ENCODE measurements around the gene ZNF771. TPM values are rescaled to one million over a fixed set of nuclear protein-coding genes. Genes with fewer than 3 reads are reported as not detected.
A peak's percentile ranks its signal among the peaks of the same experiment; 100 is the strongest.

The ZNF771 gene
- total RNA-seq (2014; rRNA removed; shearing (Covaris generic)), result 12.0 and 16.1 TPM in 2 replicates
- polyA plus RNA-seq (2016; fragmentation: Nextera tagmentation; extraction: Ambion mirVana), result 10.8 and 12.7 TPM in 2 replicates
- long read RNA-seq, transcript ZNF771-201 (3 exons, 2,371 nt), result major isoform, 9 of 11 reads
- long read RNA-seq, partial matches to known transcripts, result 1 of 11 reads
- long read RNA-seq, other reads (novel, unspliced or antisense), result 0 of 11 reads

DNA sequence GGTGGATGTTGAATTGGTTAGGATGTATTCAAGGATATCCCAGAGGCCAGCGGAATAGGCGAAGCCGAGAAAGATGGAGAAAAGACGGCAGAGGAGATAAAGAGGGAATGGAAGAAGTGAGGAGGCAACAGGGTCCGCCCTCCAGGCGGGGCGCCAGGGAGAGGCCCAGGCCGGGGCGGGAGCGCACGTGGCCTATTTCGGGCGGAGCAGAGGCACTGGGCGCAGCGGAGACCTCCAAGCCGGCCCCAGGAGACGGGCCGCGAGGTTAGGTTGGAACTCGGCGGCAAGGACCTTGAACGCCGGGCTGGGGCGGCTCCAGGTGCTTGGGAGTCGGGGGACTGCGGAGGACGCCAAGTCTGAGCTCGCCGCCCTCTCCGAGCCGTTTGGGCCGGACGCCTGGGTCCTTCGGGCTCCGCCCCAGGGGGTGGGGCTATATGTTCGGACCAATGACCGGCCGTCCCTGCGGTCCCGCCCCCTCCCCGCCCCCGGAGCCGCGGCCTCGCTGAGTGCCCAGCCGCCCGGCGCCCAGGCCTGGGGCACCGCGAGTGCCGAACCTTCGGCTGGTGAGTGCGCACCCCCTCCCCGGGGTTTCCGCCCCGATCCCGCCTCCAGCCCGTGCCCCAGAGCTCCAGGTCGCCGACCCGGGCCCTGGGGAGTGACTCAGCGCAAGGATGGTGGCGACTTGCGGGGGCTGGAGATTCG, at the start of gene ZNF771:
Gene ZNF771, plus strand, starts transcription at position 505 of the 702 bp plus-strand sequence. CDS start 448 bp downstream, outside the sequence.
- DNase-seq (ENCODE audit: low spot score), result peak; percentile 97
- peaks cover 16% of the 10 kb centered on the region for H3K4me1 Mint-ChIP-seq
- peaks cover 14% of the 10 kb centered on the region for H3K27me3 Mint-ChIP-seq (ENCODE audit: insufficient read depth, low read depth, poor library complexity)
- H3K9me3 Mint-ChIP-seq, result no peaks in the 10 kb centered on the region
- Histone ChIP-seq H3K36me3 (ENCODE audit: insufficient read depth) (no peaks in the 10 kb centered on the region), H4K20me1 (replicated peaks; ENCODE audit: insufficient read depth) (peaks cover 7% of the 10 kb centered on the region; the same call in 1 of the 2 replicates), H2AFZ (peak within 1 kb of the TSS; percentile 99), H3K27ac (ENCODE audit: low read depth) (peak within 1 kb of the TSS; percentile 93), H3K27me3 (ENCODE audit: insufficient read depth) (no peaks in the 10 kb centered on the region), H3K4me1 (ENCODE audit: insufficient read depth) (peaks cover 8% of the 10 kb centered on the region), H3K4me2 (peak within 1 kb of the TSS; percentile 99), H3K9me2 (ENCODE audit: insufficient read depth) (no peaks in the 10 kb centered on the region), H3F3A (replicated peaks; ENCODE audit: low read depth) (peaks cover 13% of the 10 kb centered on the region; the same call in 1 of the 2 replicates), H3K4me3 (peak within 1 kb of the TSS; percentile 91), H3K79me2 (replicated peaks; ENCODE audit: insufficient read depth) (peaks cover 16% of the 10 kb centered on the region; the same call in 1 of the 2 replicates)
- peak within 1 kb of the TSS; percentile 91 for H3K4me3 Mint-ChIP-seq
- H3K27ac Mint-ChIP-seq, result peak within 1 kb of the TSS; percentile 94
- peak; percentile 85 for ATAC-seq
- H3K36me3 Mint-ChIP-seq (ENCODE audit: low read depth), result peaks cover 26% of the 10 kb centered on the region
- no peak for TF ChIP-seq ZNF331 (CRISPR knock-in tag; IDR thresholded peaks at IDR 0.05; ENCODE audit: low read depth)
- peak; percentile 90 for TF ChIP-seq POLR2AphosphoS5 (IDR thresholded peaks at IDR 0.05; ENCODE audit: low read depth)
- TF ChIP-seq EZH2 (IDR thresholded peaks at IDR 0.05; ENCODE audit: low read depth, unreplicated experiment), result no peak
- TF ChIP-seq JUNB (IDR thresholded peaks at IDR 0.05; ENCODE audit: unreplicated experiment), result no peak
- TF ChIP-seq, protein P1, sequence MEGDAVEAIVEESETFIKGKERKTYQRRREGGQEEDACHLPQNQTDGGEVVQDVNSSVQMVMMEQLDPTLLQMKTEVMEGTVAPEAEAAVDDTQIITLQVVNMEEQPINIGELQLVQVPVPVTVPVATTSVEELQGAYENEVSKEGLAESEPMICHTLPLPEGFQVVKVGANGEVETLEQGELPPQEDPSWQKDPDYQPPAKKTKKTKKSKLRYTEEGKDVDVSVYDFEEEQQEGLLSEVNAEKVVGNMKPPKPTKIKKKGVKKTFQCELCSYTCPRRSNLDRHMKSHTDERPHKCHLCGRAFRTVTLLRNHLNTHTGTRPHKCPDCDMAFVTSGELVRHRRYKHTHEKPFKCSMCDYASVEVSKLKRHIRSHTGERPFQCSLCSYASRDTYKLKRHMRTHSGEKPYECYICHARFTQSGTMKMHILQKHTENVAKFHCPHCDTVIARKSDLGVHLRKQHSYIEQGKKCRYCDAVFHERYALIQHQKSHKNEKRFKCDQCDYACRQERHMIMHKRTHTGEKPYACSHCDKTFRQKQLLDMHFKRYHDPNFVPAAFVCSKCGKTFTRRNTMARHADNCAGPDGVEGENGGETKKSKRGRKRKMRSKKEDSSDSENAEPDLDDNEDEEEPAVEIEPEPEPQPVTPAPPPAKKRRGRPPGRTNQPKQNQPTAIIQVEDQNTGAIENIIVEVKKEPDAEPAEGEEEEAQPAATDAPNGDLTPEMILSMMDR (conservative IDR thresholded peaks at IDR 0.05; ENCODE audit: low read depth in 2 of 2), result no peak
- TF ChIP-seq, protein P2, sequence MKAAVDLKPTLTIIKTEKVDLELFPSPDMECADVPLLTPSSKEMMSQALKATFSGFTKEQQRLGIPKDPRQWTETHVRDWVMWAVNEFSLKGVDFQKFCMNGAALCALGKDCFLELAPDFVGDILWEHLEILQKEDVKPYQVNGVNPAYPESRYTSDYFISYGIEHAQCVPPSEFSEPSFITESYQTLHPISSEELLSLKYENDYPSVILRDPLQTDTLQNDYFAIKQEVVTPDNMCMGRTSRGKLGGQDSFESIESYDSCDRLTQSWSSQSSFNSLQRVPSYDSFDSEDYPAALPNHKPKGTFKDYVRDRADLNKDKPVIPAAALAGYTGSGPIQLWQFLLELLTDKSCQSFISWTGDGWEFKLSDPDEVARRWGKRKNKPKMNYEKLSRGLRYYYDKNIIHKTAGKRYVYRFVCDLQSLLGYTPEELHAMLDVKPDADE (IDR thresholded peaks at IDR 0.05), result peak; percentile 50; the same call in 1 of the 2 replicates
- peak; percentile 33; the same call in 1 of the 2 replicates for TF ChIP-seq CREB1 (CRISPR knock-in tag; IDR thresholded peaks at IDR 0.05; ENCODE audit: low read depth)

DNA sequence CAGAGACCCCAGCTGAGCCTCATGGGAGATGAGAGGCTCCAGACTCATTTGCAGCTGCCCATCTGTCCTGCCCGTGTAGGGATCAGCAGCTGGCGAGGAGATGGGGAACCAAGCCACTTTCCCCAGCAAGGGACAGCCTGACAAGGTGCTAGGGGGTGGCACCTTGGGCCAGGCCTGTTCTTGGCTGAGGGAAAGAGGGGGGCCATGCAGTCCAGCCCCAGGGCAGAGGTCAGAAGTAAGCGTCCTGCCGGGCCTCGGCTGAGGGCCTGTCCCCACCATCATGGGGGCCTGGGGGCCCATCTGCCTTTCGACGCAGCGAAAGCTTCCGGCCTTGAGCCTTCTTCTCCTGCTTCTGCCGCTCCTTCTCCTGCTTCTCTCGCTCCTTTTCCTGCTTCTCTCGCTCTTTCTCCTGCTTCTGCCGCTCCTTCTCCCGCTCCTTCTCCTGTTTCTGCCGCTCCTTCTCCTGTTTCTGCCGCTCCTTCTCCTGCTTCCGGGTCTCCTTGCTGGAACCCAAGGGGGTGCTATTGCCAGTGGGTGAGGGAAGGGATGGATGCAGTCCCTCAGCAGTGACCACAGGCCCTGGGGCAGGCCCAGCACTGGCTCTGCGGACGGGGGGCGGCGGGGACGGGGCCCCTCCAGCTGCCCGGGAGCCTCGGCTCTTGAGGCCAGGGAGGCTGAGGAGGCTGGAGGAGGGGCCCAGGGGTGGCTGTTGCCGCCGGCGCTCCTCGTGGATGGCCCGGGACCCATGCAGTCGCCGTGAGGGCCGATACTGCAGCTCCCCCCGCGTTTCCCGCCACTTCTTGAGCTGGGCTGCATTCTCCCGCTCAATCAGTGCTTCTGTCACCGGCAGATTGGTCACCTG, 49.5 kb upstream of the ZNF771 start:
- Histone ChIP-seq H3K4me1 (ENCODE audit: insufficient read depth) (peaks cover 3% of the 10 kb centered on the region), H3K27me3 (ENCODE audit: insufficient read depth) (no peaks in the 10 kb centered on the region), H3K9me2 (ENCODE audit: insufficient read depth) (no peaks in the 10 kb centered on the region), H3F3A (replicated peaks; ENCODE audit: low read depth) (0 out of 2 replicates have a peak, but pooled peaks cover 3% of the 10 kb centered on the region), H2AFZ (no peak overlapping the region), H3K4me2 (no peak overlapping the region), H3K4me3 (no peak overlapping the region), H3K79me2 (replicated peaks; ENCODE audit: insufficient read depth) (peaks cover 16% of the 10 kb centered on the region), H4K20me1 (replicated peaks; ENCODE audit: insufficient read depth) (no peaks in the 10 kb centered on the region), H3K27ac (ENCODE audit: low read depth) (no peak overlapping the region), H3K36me3 (ENCODE audit: insufficient read depth) (no peaks in the 10 kb centered on the region)
- Mint-ChIP-seq H3K27me3 (ENCODE audit: insufficient read depth, low read depth, poor library complexity) (peaks cover 23% of the 10 kb centered on the region), H3K36me3 (ENCODE audit: low read depth) (peaks cover 43% of the 10 kb centered on the region), H3K9me3 (peaks cover 4% of the 10 kb centered on the region; the same call in 2 of the 3 replicates), H3K4me3 (no peak overlapping the region; the same call in 2 of the 3 replicates), H3K4me1 (peaks cover 31% of the 10 kb centered on the region), H3K27ac (no peak overlapping the region)
- DNase-seq (ENCODE audit: low spot score) (no peak), ATAC-seq (no peak)
- TF ChIP-seq JUNB (IDR thresholded peaks at IDR 0.05; ENCODE audit: unreplicated experiment) (no peak), EZH2 (IDR thresholded peaks at IDR 0.05; ENCODE audit: low read depth, unreplicated experiment) (no peak)
- TF ChIP-seq, protein P3, sequence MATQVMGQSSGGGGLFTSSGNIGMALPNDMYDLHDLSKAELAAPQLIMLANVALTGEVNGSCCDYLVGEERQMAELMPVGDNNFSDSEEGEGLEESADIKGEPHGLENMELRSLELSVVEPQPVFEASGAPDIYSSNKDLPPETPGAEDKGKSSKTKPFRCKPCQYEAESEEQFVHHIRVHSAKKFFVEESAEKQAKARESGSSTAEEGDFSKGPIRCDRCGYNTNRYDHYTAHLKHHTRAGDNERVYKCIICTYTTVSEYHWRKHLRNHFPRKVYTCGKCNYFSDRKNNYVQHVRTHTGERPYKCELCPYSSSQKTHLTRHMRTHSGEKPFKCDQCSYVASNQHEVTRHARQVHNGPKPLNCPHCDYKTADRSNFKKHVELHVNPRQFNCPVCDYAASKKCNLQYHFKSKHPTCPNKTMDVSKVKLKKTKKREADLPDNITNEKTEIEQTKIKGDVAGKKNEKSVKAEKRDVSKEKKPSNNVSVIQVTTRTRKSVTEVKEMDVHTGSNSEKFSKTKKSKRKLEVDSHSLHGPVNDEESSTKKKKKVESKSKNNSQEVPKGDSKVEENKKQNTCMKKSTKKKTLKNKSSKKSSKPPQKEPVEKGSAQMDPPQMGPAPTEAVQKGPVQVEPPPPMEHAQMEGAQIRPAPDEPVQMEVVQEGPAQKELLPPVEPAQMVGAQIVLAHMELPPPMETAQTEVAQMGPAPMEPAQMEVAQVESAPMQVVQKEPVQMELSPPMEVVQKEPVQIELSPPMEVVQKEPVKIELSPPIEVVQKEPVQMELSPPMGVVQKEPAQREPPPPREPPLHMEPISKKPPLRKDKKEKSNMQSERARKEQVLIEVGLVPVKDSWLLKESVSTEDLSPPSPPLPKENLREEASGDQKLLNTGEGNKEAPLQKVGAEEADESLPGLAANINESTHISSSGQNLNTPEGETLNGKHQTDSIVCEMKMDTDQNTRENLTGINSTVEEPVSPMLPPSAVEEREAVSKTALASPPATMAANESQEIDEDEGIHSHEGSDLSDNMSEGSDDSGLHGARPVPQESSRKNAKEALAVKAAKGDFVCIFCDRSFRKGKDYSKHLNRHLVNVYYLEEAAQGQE (IDR thresholded peaks at IDR 0.05; ENCODE audit: unreplicated experiment), result no peak
